ENCODE measurements around the gene GNAI3. TPM values are rescaled to one million over a fixed set of nuclear protein-coding genes. Genes with fewer than 3 reads are reported as not detected.

The GNAI3 gene
- total RNA-seq: 1 to 10 TPM; 9.8 to 9.9 TPM
- polyA plus RNA-seq: 8.6 TPM

- Histone ChIP-seq H3K4me1 (ENCODE audit: insufficient read depth, low read length) (peaks cover 37% of the 10 kb centered on the region), H3K4me3 (ENCODE audit: low read length) (peak within 1 kb of the TSS; percentile 97), H3K9me3 (ENCODE audit: low read length) (no peaks in the 10 kb centered on the region), H3K36me3 (ENCODE audit: insufficient read depth, low read length) (no peaks in the 10 kb centered on the region), H3K27ac (ENCODE audit: low read depth, low read length) (peak within 1 kb of the TSS; percentile 98), H3K27me3 (ENCODE audit: insufficient read depth, low read length, poor library complexity, severe bottlenecking) (no peaks in the 10 kb centered on the region)
- Mint-ChIP-seq H3K36me3 (peaks cover 0 to 21% (median 0%) of the 10 kb centered on the region in 3 donors), H3K4me1 (peaks cover 58 to 69% (median 65%) of the 10 kb centered on the region in 3 donors), H3K9me3 (no peaks in the 10 kb centered on the region), H3K27ac (peak within 1 kb of the TSS; percentile 95 to 100 (median 99)), H3K27me3 (no peaks in the 10 kb centered on the region), H3K4me3 (peak within 1 kb of the TSS; percentile 88 to 100 (median 98))
- peak; percentile 93 to 98 (median 95) for DNase-seq
- CTCF ChIA-PET: interaction anchor here (0.7 to 3.2 kb wide), 19 partner anchors 16 to 436 kb away, joined by 3 to 30 read pairs (median 6); partner anchors contain the start of genes AHCYL1, AMPD2, CYB561D1 and GNAT2
- POLR2A ChIA-PET: interaction anchor here (0.7 to 2.0 kb wide), 19 partner anchors 11 to 486 kb away, joined by 3 to 16 read pairs (median 4); partner anchors contain the start of genes AHCYL1, AMPD2, ATXN7L2 and CYB561D1
Observed at GRCh38 chr1:109548321-109549267, at the start of gene GNAI3. Gene GNAI3, plus strand, starts transcription at chr1:109548615. Its CDS starts 106 bp downstream, at chr1:109548721.

- CTCF ChIA-PET: interaction anchor here (1.1 to 32.5 kb wide), 7 partner anchors 4 to 485 kb away, joined by 3 to 1339 read pairs (median 22); partner anchors contain the start of genes AHCYL1, AMIGO1, ATXN7L2 and CYB561D1
- H3K9me3 ChIP-seq (ENCODE audit: low read length): no peaks in the 10 kb centered on the region
- H3K27me3 ChIP-seq (ENCODE audit: insufficient read depth, low read length, poor library complexity, severe bottlenecking): no peaks in the 10 kb centered on the region
- POLR2A ChIA-PET: interaction anchor here (1.6 kb wide), 1 partner anchor 33 kb away, joined by 6 read pairs; no protein-coding TSS in a partner anchor
- peak in 1 of 5 donors; percentile 28 for DNase-seq
- H3K36me3 ChIP-seq (ENCODE audit: insufficient read depth, low read length): peaks cover 33% of the 10 kb centered on the region
- Mint-ChIP-seq H3K27ac (peak overlapping the region in 7 of 8 donors; percentile 59 to 97 (median 79)), H3K9me3 (no peaks in the 10 kb centered on the region), H3K4me1 (peaks cover 82 to 98% (median 90%) of the 10 kb centered on the region in 3 donors), H3K27me3 (no peaks in the 10 kb centered on the region), H3K4me3 (peak overlapping the region in 6 of 7 donors; percentile 15 to 39 (median 26)), H3K36me3 (peaks cover 5 to 49% (median 9%) of the 10 kb centered on the region in 3 donors)
- H3K4me3 ChIP-seq (ENCODE audit: low read length): no peak overlapping the region
- peaks cover 95% of the 10 kb centered on the region for H3K4me1 ChIP-seq (ENCODE audit: insufficient read depth, low read length)
- H3K27ac ChIP-seq (ENCODE audit: low read depth, low read length): no peak overlapping the region
Observed at GRCh38 chr1:109499081-109499480, 49.3 kb upstream of the GNAI3 start.

GRCh38 chr1:109499661-109500536 lies 48.5 kb upstream of the GNAI3 start:
- H3K4me3 Mint-ChIP-seq: peak overlapping the region; percentile 41 to 87 (median 63)

GRCh38 chr1:109500941-109501381 lies 47.5 kb upstream of the GNAI3 start:
- Histone ChIP-seq H3K4me1 (ENCODE audit: insufficient read depth, low read length) (peaks cover 96% of the 10 kb centered on the region), H3K27ac (ENCODE audit: low read depth, low read length) (no peak overlapping the region), H3K27me3 (ENCODE audit: insufficient read depth, low read length, poor library complexity, severe bottlenecking) (no peaks in the 10 kb centered on the region), H3K36me3 (ENCODE audit: insufficient read depth, low read length) (peaks cover 25% of the 10 kb centered on the region), H3K9me3 (ENCODE audit: low read length) (no peaks in the 10 kb centered on the region), H3K4me3 (ENCODE audit: low read length) (peak overlapping the region; percentile 44)
- no peaks in the 10 kb centered on the region for H3K9me3 Mint-ChIP-seq
- ChIA-PET CTCF (interaction anchor here (15.3 to 32.5 kb wide), 3 partner anchors 5 to 33 kb away, joined by 384 to 1339 read pairs (median 384); partner anchors contain the start of genes AMIGO1, CYB561D1 and GPR61), POLR2A (no interaction called here)
- peak overlapping the region in 6 of 7 donors; percentile 41 to 87 (median 72) for H3K4me3 Mint-ChIP-seq
- H3K27ac Mint-ChIP-seq: peak overlapping the region; percentile 85 to 97 (median 94)
- DNase-seq: no peak
- peaks cover 84 to 98% (median 94%) of the 10 kb centered on the region in 3 donors for H3K4me1 Mint-ChIP-seq
- no peaks in the 10 kb centered on the region for H3K27me3 Mint-ChIP-seq
- peaks cover 4 to 40% (median 8%) of the 10 kb centered on the region in 3 donors for H3K36me3 Mint-ChIP-seq

More at GRCh38 chr1:109499661-109500536, 48.5 kb upstream of the GNAI3 start:
- H3K27me3 ChIP-seq (ENCODE audit: insufficient read depth, low read length, poor library complexity, severe bottlenecking): no peaks in the 10 kb centered on the region
- ChIA-PET POLR2A (interaction anchor here (1.6 kb wide), 1 partner anchor 33 kb away, joined by 6 read pairs; no protein-coding TSS in a partner anchor), CTCF (interaction anchor here (1.1 to 32.5 kb wide), 5 partner anchors 4 to 139 kb away, joined by 4 to 1339 read pairs (median 384); partner anchors contain the start of genes AMIGO1, ATXN7L2, CYB561D1 and GPR61)
- H3K36me3 Mint-ChIP-seq: peaks cover 5 to 48% (median 9%) of the 10 kb centered on the region in 3 donors
- peaks cover 33% of the 10 kb centered on the region for H3K36me3 ChIP-seq (ENCODE audit: insufficient read depth, low read length)
- peaks cover 96% of the 10 kb centered on the region for H3K4me1 ChIP-seq (ENCODE audit: insufficient read depth, low read length)
- peak overlapping the region; percentile 85 to 97 (median 94) for H3K27ac Mint-ChIP-seq
- no peaks in the 10 kb centered on the region for H3K9me3 Mint-ChIP-seq
- H3K27ac ChIP-seq (ENCODE audit: low read depth, low read length): no peak overlapping the region
- H3K4me3 ChIP-seq (ENCODE audit: low read length): peak overlapping the region; percentile 5
- no peaks in the 10 kb centered on the region for H3K9me3 ChIP-seq (ENCODE audit: low read length)
- no peaks in the 10 kb centered on the region for H3K27me3 Mint-ChIP-seq
- peak; percentile 31 to 77 (median 56) for DNase-seq
- peaks cover 84 to 98% (median 94%) of the 10 kb centered on the region in 3 donors for H3K4me1 Mint-ChIP-seq

GRCh38 chr1:109501644-109502363 lies 46.6 kb upstream of the GNAI3 start:
- H3K9me3 Mint-ChIP-seq: no peaks in the 10 kb centered on the region
- peaks cover 96% of the 10 kb centered on the region for H3K4me1 ChIP-seq (ENCODE audit: insufficient read depth, low read length)
- peak overlapping the region; percentile 90 to 97 (median 95) for H3K27ac Mint-ChIP-seq
- no peak for DNase-seq
- H3K36me3 Mint-ChIP-seq: peaks cover 0 to 34% (median 4%) of the 10 kb centered on the region in 3 donors
- H3K4me1 Mint-ChIP-seq: peaks cover 83 to 98% (median 94%) of the 10 kb centered on the region in 3 donors
- H3K27me3 Mint-ChIP-seq: no peaks in the 10 kb centered on the region
- peaks cover 17% of the 10 kb centered on the region for H3K36me3 ChIP-seq (ENCODE audit: insufficient read depth, low read length)
- POLR2A ChIA-PET: interaction anchor here (0.8 to 2.4 kb wide), 5 partner anchors 8 to 47 kb away, joined by 3 to 13 read pairs (median 4); partner anchors contain the start of genes ATXN7L2, CYB561D1 and GNAI3
- CTCF ChIA-PET: interaction anchor here (1.4 to 32.5 kb wide), 6 partner anchors 6 to 483 kb away, joined by 3 to 1339 read pairs (median 195); partner anchors contain the start of genes AHCYL1, AMIGO1, CYB561D1 and GNAI3
- no peaks in the 10 kb centered on the region for H3K9me3 ChIP-seq (ENCODE audit: low read length)
- peak overlapping the region; percentile 44 for H3K4me3 ChIP-seq (ENCODE audit: low read length)
- H3K4me3 Mint-ChIP-seq: peak overlapping the region; percentile 79 to 90 (median 81)
- H3K27me3 ChIP-seq (ENCODE audit: insufficient read depth, low read length, poor library complexity, severe bottlenecking): no peaks in the 10 kb centered on the region
- peak overlapping the region; percentile 1 for H3K27ac ChIP-seq (ENCODE audit: low read depth, low read length)

- CTCF ChIA-PET: interaction anchor here (1.4 to 32.5 kb wide), 6 partner anchors 7 to 482 kb away, joined by 3 to 1339 read pairs (median 195); partner anchors contain the start of genes AHCYL1, AMIGO1, CYB561D1 and GNAI3
- Histone ChIP-seq H3K27ac (ENCODE audit: low read depth, low read length) (peak overlapping the region; percentile 53), H3K27me3 (ENCODE audit: insufficient read depth, low read length, poor library complexity, severe bottlenecking) (no peaks in the 10 kb centered on the region), H3K4me1 (ENCODE audit: insufficient read depth, low read length) (peaks cover 94% of the 10 kb centered on the region), H3K36me3 (ENCODE audit: insufficient read depth, low read length) (peaks cover 12% of the 10 kb centered on the region), H3K9me3 (ENCODE audit: low read length) (no peaks in the 10 kb centered on the region), H3K4me3 (ENCODE audit: low read length) (peak overlapping the region; percentile 60)
- no peaks in the 10 kb centered on the region for H3K27me3 Mint-ChIP-seq
- peaks cover 0 to 35% (median 4%) of the 10 kb centered on the region in 3 donors for H3K36me3 Mint-ChIP-seq
- POLR2A ChIA-PET: interaction anchor here (0.8 to 2.4 kb wide), 6 partner anchors 9 to 46 kb away, joined by 3 to 13 read pairs (median 4); partner anchors contain the start of genes ATXN7L2, CYB561D1 and GNAI3
- H3K4me3 Mint-ChIP-seq: peak overlapping the region; percentile 79 to 90 (median 81)
- peak; percentile 42 to 86 (median 75) for DNase-seq
- H3K27ac Mint-ChIP-seq: peak overlapping the region; percentile 90 to 97 (median 95)
- H3K9me3 Mint-ChIP-seq: no peaks in the 10 kb centered on the region
- peaks cover 85 to 98% (median 98%) of the 10 kb centered on the region in 3 donors for H3K4me1 Mint-ChIP-seq
Observed at GRCh38 chr1:109502364-109502851, 46.0 kb upstream of the GNAI3 start.
